ENCODE data around the gene TLN1.
A peak's percentile ranks its signal among the peaks of the same experiment; 100 is the strongest.

DNA sequence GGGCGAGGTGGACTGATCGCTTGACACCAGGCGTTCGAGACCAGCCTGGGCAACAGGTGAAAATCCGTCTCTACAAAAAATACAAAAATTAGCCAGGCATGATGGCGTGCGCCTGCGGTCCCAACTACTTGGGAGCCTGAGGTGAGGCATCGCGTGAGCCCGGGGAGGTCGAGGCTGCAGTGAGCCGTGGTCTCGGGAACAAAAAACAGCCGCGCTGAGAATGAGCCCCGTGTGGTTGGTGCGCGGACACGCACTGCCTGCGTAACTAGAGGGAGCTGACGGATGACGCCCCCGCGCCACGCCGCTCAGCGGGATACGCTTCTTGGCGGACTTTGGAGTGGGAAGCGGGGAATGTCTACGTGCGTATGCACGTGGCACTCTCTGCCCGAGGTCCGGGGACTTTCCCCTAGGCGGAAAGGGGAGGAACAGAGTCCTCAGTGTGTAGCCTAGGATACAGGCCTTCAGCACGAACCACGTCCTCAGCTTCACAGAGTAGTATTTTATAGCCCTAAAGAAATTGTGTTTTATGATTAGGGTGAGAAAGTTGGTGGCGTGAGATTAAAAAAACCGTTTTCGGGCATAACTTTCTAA is 74.4 kb downstream of the TLN1 start, which contains the start of gene RMRP:
- TF ChIP-seq, protein P1, sequence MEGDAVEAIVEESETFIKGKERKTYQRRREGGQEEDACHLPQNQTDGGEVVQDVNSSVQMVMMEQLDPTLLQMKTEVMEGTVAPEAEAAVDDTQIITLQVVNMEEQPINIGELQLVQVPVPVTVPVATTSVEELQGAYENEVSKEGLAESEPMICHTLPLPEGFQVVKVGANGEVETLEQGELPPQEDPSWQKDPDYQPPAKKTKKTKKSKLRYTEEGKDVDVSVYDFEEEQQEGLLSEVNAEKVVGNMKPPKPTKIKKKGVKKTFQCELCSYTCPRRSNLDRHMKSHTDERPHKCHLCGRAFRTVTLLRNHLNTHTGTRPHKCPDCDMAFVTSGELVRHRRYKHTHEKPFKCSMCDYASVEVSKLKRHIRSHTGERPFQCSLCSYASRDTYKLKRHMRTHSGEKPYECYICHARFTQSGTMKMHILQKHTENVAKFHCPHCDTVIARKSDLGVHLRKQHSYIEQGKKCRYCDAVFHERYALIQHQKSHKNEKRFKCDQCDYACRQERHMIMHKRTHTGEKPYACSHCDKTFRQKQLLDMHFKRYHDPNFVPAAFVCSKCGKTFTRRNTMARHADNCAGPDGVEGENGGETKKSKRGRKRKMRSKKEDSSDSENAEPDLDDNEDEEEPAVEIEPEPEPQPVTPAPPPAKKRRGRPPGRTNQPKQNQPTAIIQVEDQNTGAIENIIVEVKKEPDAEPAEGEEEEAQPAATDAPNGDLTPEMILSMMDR (conservative IDR thresholded peaks at IDR 0.05; ENCODE audit: low read depth, low read length): peak; percentile 20; the same call in 1 of the 2 replicates
- TF ChIP-seq MAZ (IDR thresholded peaks at IDR 0.05; ENCODE audit: borderline replicate concordance, low read depth, low read length) (peak; percentile 38; the same call in 1 of the 2 replicates), POLR2A (IDR thresholded peaks at IDR 0.05; ENCODE audit: low read depth, low read length) (no peak; the same call in 1 of the 2 replicates), SMC3 (IDR thresholded peaks at IDR 0.05; ENCODE audit: low read depth, low read length) (no peak; the same call in 1 of the 2 replicates), RAD21 (IDR thresholded peaks at IDR 0.05; ENCODE audit: low read length) (peak; percentile 28; the same call in 1 of the 2 replicates), BHLHE40 (IDR thresholded peaks at IDR 0.05; ENCODE audit: low read depth, low read length) (peak; percentile 90), RFX5 (IDR thresholded peaks at IDR 0.05; ENCODE audit: low read depth, low read length) (no peak), MXI1 (IDR thresholded peaks at IDR 0.05; ENCODE audit: borderline replicate concordance, low read depth, low read length) (peak; percentile 95)
- TF ChIP-seq, protein P2, sequence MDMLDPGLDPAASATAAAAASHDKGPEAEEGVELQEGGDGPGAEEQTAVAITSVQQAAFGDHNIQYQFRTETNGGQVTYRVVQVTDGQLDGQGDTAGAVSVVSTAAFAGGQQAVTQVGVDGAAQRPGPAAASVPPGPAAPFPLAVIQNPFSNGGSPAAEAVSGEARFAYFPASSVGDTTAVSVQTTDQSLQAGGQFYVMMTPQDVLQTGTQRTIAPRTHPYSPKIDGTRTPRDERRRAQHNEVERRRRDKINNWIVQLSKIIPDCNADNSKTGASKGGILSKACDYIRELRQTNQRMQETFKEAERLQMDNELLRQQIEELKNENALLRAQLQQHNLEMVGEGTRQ (IDR thresholded peaks at IDR 0.05; ENCODE audit: low read depth, low read length): peak; percentile 67
